Effector memory CD4-positive, alpha-beta T cell (primary cell): Measurements from ENCODE around the gene ASPN.

ENCODE experiments used
- DNase-seq, 3 donors: peaks; one replicate each; pipeline ENCODE4 v3.0.0-alpha.2; 2020
- H3K27ac ChIP-seq: 2 replicates; pipeline ENCODE4 v1.7.0; 2013; ENCODE audit warnings: mild to moderate bottlenecking, low read length, moderate library complexity; ENCODE audit not compliant: insufficient read depth, poor library complexity, severe bottlenecking
- H3K27me3 ChIP-seq: replicated peaks from 2 replicates; pipeline ENCODE4 v1.7.0; 2013; ENCODE audit warnings: mild to moderate bottlenecking, low read length; ENCODE audit not compliant: insufficient read depth, control insufficient read depth, poor library complexity, severe bottlenecking
- H3K36me3 ChIP-seq: 2 replicates; pipeline ENCODE4 v1.7.0; 2013; ENCODE audit warnings: mild to moderate bottlenecking, low read length, moderate library complexity; ENCODE audit not compliant: control insufficient read depth, insufficient read depth
- H3K4me1 ChIP-seq: 2 replicates; pipeline ENCODE4 v1.7.0; 2013; ENCODE audit warnings: low read length, mild to moderate bottlenecking; ENCODE audit not compliant: control insufficient read depth, insufficient read depth, poor library complexity, severe bottlenecking
- H3K4me3 ChIP-seq: 2 replicates; pipeline ENCODE4 v1.7.0; 2013; ENCODE audit warnings: low read length, low read depth, mild to moderate bottlenecking; ENCODE audit not compliant: insufficient read depth, poor library complexity, severe bottlenecking
- H3K9me3 ChIP-seq: 2 replicates; pipeline ENCODE4 v1.7.0; 2013; ENCODE audit warnings: mild to moderate bottlenecking, low read length, moderate library complexity; ENCODE audit not compliant: control insufficient read depth

Gene ASPN

GRCh38 chr9:92507005-92507404 lies 24.7 kb upstream of the ASPN start:
- Histone ChIP-seq H3K27ac (no peak overlapping the region), H3K4me3 (no peak overlapping the region), H3K36me3 (no peaks in the 10 kb centered on the region), H3K4me1 (no peaks in the 10 kb centered on the region), H3K27me3 (no peaks in the 10 kb centered on the region), H3K9me3 (no peaks in the 10 kb centered on the region)
- DNase-seq: no peak

- H3K4me1 ChIP-seq: no peaks in the 10 kb centered on the region
- no peaks in the 10 kb centered on the region for H3K9me3 ChIP-seq
- no peak for DNase-seq
- H3K27ac ChIP-seq: no peak overlapping the region
- H3K27me3 ChIP-seq: no peaks in the 10 kb centered on the region
- H3K4me3 ChIP-seq: no peak overlapping the region
- no peaks in the 10 kb centered on the region for H3K36me3 ChIP-seq
Measured at GRCh38 chr9:92506184-92506857, 24.0 kb upstream of the ASPN start.

- H3K27me3 ChIP-seq: no peaks in the 10 kb centered on the region
- DNase-seq: no peak
- H3K36me3 ChIP-seq: no peaks in the 10 kb centered on the region
- H3K9me3 ChIP-seq: no peaks in the 10 kb centered on the region
- H3K4me3 ChIP-seq: no peak overlapping the region
- H3K27ac ChIP-seq: no peak overlapping the region
- H3K4me1 ChIP-seq: no peaks in the 10 kb centered on the region
Measured at GRCh38 chr9:92504881-92505280, 22.6 kb upstream of the ASPN start.

- Histone ChIP-seq H3K36me3 (no peaks in the 10 kb centered on the region), H3K4me1 (no peaks in the 10 kb centered on the region), H3K4me3 (no peak overlapping the region), H3K27ac (no peak overlapping the region), H3K27me3 (no peaks in the 10 kb centered on the region), H3K9me3 (no peaks in the 10 kb centered on the region)
- DNase-seq: no peak
Measured at GRCh38 chr9:92503156-92503555, 20.9 kb upstream of the ASPN start.

GRCh38 chr9:92501671-92502393 lies 19.5 kb upstream of the ASPN start:
- no peaks in the 10 kb centered on the region for H3K27me3 ChIP-seq
- H3K4me1 ChIP-seq: no peaks in the 10 kb centered on the region
- no peak overlapping the region for H3K4me3 ChIP-seq
- H3K27ac ChIP-seq: no peak overlapping the region
- no peaks in the 10 kb centered on the region for H3K9me3 ChIP-seq
- no peaks in the 10 kb centered on the region for H3K36me3 ChIP-seq
- DNase-seq: no peak

GRCh38 chr9:92500725-92501124 lies 18.4 kb upstream of the ASPN start:
- H3K27ac ChIP-seq: no peak overlapping the region
- H3K27me3 ChIP-seq: no peaks in the 10 kb centered on the region
- H3K4me3 ChIP-seq: no peak overlapping the region
- H3K36me3 ChIP-seq: no peaks in the 10 kb centered on the region
- H3K4me1 ChIP-seq: no peaks in the 10 kb centered on the region
- H3K9me3 ChIP-seq: no peaks in the 10 kb centered on the region
- DNase-seq: no peak

GRCh38 chr9:92499701-92500100 lies 17.4 kb upstream of the ASPN start:
- no peak for DNase-seq

GRCh38 chr9:92496396-92497176 lies 14.3 kb upstream of the ASPN start:
- Histone ChIP-seq H3K36me3 (no peaks in the 10 kb centered on the region), H3K27me3 (no peaks in the 10 kb centered on the region), H3K4me1 (no peaks in the 10 kb centered on the region), H3K4me3 (no peak overlapping the region), H3K9me3 (no peaks in the 10 kb centered on the region), H3K27ac (no peak overlapping the region)
- DNase-seq: no peak

More at GRCh38 chr9:92499701-92500100, 17.4 kb upstream of the ASPN start:
- no peaks in the 10 kb centered on the region for H3K9me3 ChIP-seq
- no peak overlapping the region for H3K4me3 ChIP-seq
- no peak overlapping the region for H3K27ac ChIP-seq
- no peaks in the 10 kb centered on the region for H3K36me3 ChIP-seq
- H3K4me1 ChIP-seq: no peaks in the 10 kb centered on the region
- H3K27me3 ChIP-seq: no peaks in the 10 kb centered on the region

GRCh38 chr9:92494856-92495255 lies 12.6 kb upstream of the ASPN start:
- Histone ChIP-seq H3K36me3 (no peaks in the 10 kb centered on the region), H3K4me3 (no peak overlapping the region), H3K4me1 (no peaks in the 10 kb centered on the region), H3K9me3 (no peaks in the 10 kb centered on the region), H3K27me3 (no peaks in the 10 kb centered on the region), H3K27ac (no peak overlapping the region)
- DNase-seq: no peak
